ENCODE data around the gene TULP3. TPM values are rescaled to one million over a fixed set of nuclear protein-coding genes. Genes with fewer than 3 reads are reported as not detected.
A peak's percentile ranks its signal among the peaks of the same experiment; 100 is the strongest.

TULP3 gene
- total and polyA plus RNA-seq, 7 experiments from 2014 or later: 4.5 to 9.6 (median 6.7) TPM

DNA sequence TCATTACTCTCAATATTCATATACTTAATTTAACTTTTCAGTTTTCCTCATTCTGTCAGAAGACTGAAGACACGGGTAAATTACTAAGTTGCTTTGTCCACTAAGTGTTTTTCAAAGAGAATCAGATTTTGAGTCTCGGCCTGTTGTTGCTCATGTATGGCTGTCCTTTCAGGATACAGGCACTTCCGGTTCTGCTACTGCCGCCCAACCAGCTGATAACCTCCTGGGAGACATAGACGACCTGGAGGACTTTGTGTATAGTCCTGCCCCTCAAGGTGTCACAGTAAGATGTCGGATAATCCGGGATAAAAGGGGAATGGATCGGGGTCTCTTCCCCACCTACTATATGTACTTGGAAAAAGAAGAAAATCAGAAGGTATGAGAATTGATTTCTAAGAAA is 40.2 kb downstream of the TULP3 start:
- Histone ChIP-seq H3K27ac (ENCODE audit: low read depth, low read length) (no peak overlapping the region), H3K27me3 (ENCODE audit: control insufficient read depth in 2 of 2, insufficient read depth in 2 of 2, low read length in 2 of 2) (no peaks in the 10 kb centered on the region), H3K9me3 (ENCODE audit: control insufficient read depth in 2 of 3, low read length in 3 of 3) (no peaks in the 10 kb centered on the region), H3K4me3 (ENCODE audit: low read length) (no peak overlapping the region), H3K36me3 (ENCODE audit: control insufficient read depth in 2 of 3, insufficient read depth in 3 of 3, low read length in 3 of 3) (peaks cover 0 to 25% (median 0%) of the 10 kb centered on the region in 3 experiments), H3K4me1 (ENCODE audit: control insufficient read depth in 2 of 2, insufficient read depth in 2 of 2, low read length in 2 of 2) (no peaks in the 10 kb centered on the region)
- ATAC-seq: no peak
- no peak overlapping the region for H3K4me3 Mint-ChIP-seq
- H3K36me3 Mint-ChIP-seq: peaks cover 4 to 41% (median 26%) of the 10 kb centered on the region in 5 donors
- no peaks in the 10 kb centered on the region for H3K4me1 Mint-ChIP-seq
- H3K27me3 Mint-ChIP-seq: no peaks in the 10 kb centered on the region
- intact Hi-C loops (cut with micrococcal nuclease): no loop called here
- ChIA-PET CTCF (interaction anchor here (0.6 kb wide), 1 partner anchor 13 kb away, joined by 3 read pairs; no protein-coding TSS in a partner anchor), POLR2A (no interaction called here)
- no peak overlapping the region for H3K27ac Mint-ChIP-seq
- no peak for DNase-seq
- no peaks in the 10 kb centered on the region for H3K9me3 Mint-ChIP-seq

GRCh38 chr12:2933586-2933985 is 42.9 kb downstream of the TULP3 start:
- Histone ChIP-seq H3K36me3 (ENCODE audit: control insufficient read depth in 2 of 3, insufficient read depth in 3 of 3, low read length in 3 of 3) (peaks cover 0 to 34% (median 0%) of the 10 kb centered on the region in 3 experiments), H3K9me3 (ENCODE audit: control insufficient read depth in 2 of 3, low read length in 3 of 3) (no peaks in the 10 kb centered on the region), H3K4me3 (ENCODE audit: low read length) (no peak overlapping the region), H3K4me1 (ENCODE audit: control insufficient read depth in 2 of 2, insufficient read depth in 2 of 2, low read length in 2 of 2) (no peaks in the 10 kb centered on the region), H3K27me3 (ENCODE audit: control insufficient read depth in 2 of 2, insufficient read depth in 2 of 2, low read length in 2 of 2) (no peaks in the 10 kb centered on the region), H3K27ac (ENCODE audit: low read depth, low read length) (no peak overlapping the region)
- no peak for DNase-seq
- Mint-ChIP-seq H3K27me3 (no peaks in the 10 kb centered on the region), H3K27ac (no peak overlapping the region), H3K4me3 (no peak overlapping the region), H3K36me3 (peaks cover 4 to 35% (median 21%) of the 10 kb centered on the region in 5 donors), H3K9me3 (no peaks in the 10 kb centered on the region), H3K4me1 (no peaks in the 10 kb centered on the region)
- ChIA-PET CTCF (interaction anchor here (0.6 kb wide), 1 partner anchor 87 kb away, joined by 3 read pairs; no protein-coding TSS in a partner anchor), POLR2A (no interaction called here)
- intact Hi-C loops (cut with micrococcal nuclease): no loop called here
- ATAC-seq: no peak

- Mint-ChIP-seq H3K27me3 (no peaks in the 10 kb centered on the region), H3K4me1 (no peaks in the 10 kb centered on the region), H3K4me3 (no peak overlapping the region), H3K36me3 (peaks cover 4 to 37% (median 21%) of the 10 kb centered on the region in 5 donors), H3K9me3 (no peaks in the 10 kb centered on the region), H3K27ac (peak overlapping the region in 1 of 9 donors; percentile 67)
- CTCF ChIA-PET: interaction anchor here (0.6 kb wide), 1 partner anchor 1304 kb away, joined by 6 read pairs; no protein-coding TSS in a partner anchor
- H3K27me3 ChIP-seq (ENCODE audit: control insufficient read depth in 2 of 2, insufficient read depth in 2 of 2, low read length in 2 of 2): no peaks in the 10 kb centered on the region
- H3K4me1 ChIP-seq (ENCODE audit: control insufficient read depth in 2 of 2, insufficient read depth in 2 of 2, low read length in 2 of 2): no peaks in the 10 kb centered on the region
- H3K9me3 ChIP-seq (ENCODE audit: control insufficient read depth in 2 of 3, low read length in 3 of 3): no peaks in the 10 kb centered on the region
- peaks cover 0 to 34% (median 0%) of the 10 kb centered on the region in 3 experiments for H3K36me3 ChIP-seq (ENCODE audit: control insufficient read depth in 2 of 3, insufficient read depth in 3 of 3, low read length in 3 of 3)
- POLR2A ChIA-PET: no interaction called here
- DNase-seq (no peak), ATAC-seq (no peak)
- H3K27ac ChIP-seq (ENCODE audit: low read depth, low read length): no peak overlapping the region
- intact Hi-C loops (cut with micrococcal nuclease): no loop called here
- H3K4me3 ChIP-seq (ENCODE audit: low read length): no peak overlapping the region
These were observed 43.7 kb downstream of the TULP3 start for GRCh38 chr12:2934371-2934770.

DNA sequence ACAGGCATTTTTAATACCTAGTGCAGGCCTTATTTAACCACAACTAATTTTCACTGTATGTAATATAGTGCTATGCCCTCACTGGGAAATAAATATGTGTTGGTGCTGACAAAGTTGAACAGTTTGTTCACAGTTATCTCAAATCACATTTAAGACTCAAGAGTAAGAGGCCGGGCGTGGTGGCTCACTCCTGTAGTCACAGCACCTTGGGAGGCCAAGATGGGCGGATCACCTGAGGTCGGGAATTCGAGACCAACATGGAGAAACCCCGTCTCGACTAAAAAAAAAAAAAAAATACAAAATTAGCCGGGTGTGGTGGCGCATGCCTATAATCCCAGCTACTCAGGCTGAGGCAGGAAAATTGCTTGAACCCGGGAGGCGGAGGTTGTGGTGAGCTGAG is 45.6 kb downstream of the TULP3 start:
- intact Hi-C loops (cut with micrococcal nuclease): no loop called here

GRCh38 chr12:2937500-2937899 is 46.8 kb downstream of the TULP3 start:
- DNase-seq (no peak), ATAC-seq (no peak)
- no peaks in the 10 kb centered on the region for H3K4me1 ChIP-seq (ENCODE audit: control insufficient read depth in 2 of 2, insufficient read depth in 2 of 2, low read length in 2 of 2)
- H3K9me3 ChIP-seq (ENCODE audit: control insufficient read depth in 2 of 3, low read length in 3 of 3): no peaks in the 10 kb centered on the region
- POLR2A ChIA-PET: no interaction called here
- peaks cover 0 to 25% (median 0%) of the 10 kb centered on the region in 3 experiments for H3K36me3 ChIP-seq (ENCODE audit: control insufficient read depth in 2 of 3, insufficient read depth in 3 of 3, low read length in 3 of 3)
- Mint-ChIP-seq H3K9me3 (no peaks in the 10 kb centered on the region), H3K27me3 (no peaks in the 10 kb centered on the region), H3K4me3 (no peak overlapping the region), H3K4me1 (no peaks in the 10 kb centered on the region), H3K36me3 (peaks cover 4 to 23% (median 13%) of the 10 kb centered on the region in 5 donors), H3K27ac (no peak overlapping the region)
- no peak overlapping the region for H3K4me3 ChIP-seq (ENCODE audit: low read length)
- no peak overlapping the region for H3K27ac ChIP-seq (ENCODE audit: low read depth, low read length)
- intact Hi-C loops (cut with micrococcal nuclease): no loop called here
- CTCF ChIA-PET: no interaction called here
- no peaks in the 10 kb centered on the region for H3K27me3 ChIP-seq (ENCODE audit: control insufficient read depth in 2 of 2, insufficient read depth in 2 of 2, low read length in 2 of 2)

More for the DNA sequence above, 45.6 kb downstream of the TULP3 start:
- Histone ChIP-seq H3K4me1 (ENCODE audit: control insufficient read depth in 2 of 2, insufficient read depth in 2 of 2, low read length in 2 of 2) (no peaks in the 10 kb centered on the region), H3K27me3 (ENCODE audit: control insufficient read depth in 2 of 2, insufficient read depth in 2 of 2, low read length in 2 of 2) (no peaks in the 10 kb centered on the region), H3K36me3 (ENCODE audit: control insufficient read depth in 2 of 3, insufficient read depth in 3 of 3, low read length in 3 of 3) (peaks cover 0 to 31% (median 0%) of the 10 kb centered on the region in 3 experiments), H3K27ac (ENCODE audit: low read depth, low read length) (no peak overlapping the region), H3K9me3 (ENCODE audit: control insufficient read depth in 2 of 3, low read length in 3 of 3) (no peaks in the 10 kb centered on the region), H3K4me3 (ENCODE audit: low read length) (no peak overlapping the region)
- DNase-seq (no peak), ATAC-seq (no peak)
- Mint-ChIP-seq H3K36me3 (peaks cover 4 to 27% (median 14%) of the 10 kb centered on the region in 5 donors), H3K9me3 (no peaks in the 10 kb centered on the region), H3K27me3 (no peaks in the 10 kb centered on the region), H3K27ac (no peak overlapping the region), H3K4me3 (no peak overlapping the region), H3K4me1 (no peaks in the 10 kb centered on the region)
- POLR2A ChIA-PET: no interaction called here
- CTCF ChIA-PET: no interaction called here

DNA sequence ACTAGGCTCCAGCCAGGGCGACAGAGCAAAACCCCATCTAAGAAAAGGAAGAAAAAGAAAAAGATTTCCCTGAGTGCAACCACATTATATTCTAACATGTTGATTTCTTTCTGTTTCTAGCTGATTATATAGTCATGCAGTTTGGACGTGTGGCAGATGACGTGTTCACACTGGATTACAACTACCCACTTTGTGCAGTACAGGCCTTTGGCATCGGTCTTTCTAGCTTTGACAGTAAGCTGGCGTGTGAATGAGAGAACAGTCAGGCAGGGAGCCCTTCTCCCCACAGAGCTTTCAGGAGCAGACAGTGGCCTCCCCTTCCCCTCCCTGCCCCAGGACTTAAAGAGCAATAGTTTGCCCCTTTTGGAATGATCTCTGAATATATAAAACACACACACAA is 48.5 kb downstream of the TULP3 start:
- Mint-ChIP-seq H3K4me1 (no peaks in the 10 kb centered on the region), H3K9me3 (no peaks in the 10 kb centered on the region), H3K4me3 (no peak overlapping the region), H3K36me3 (peaks cover 4 to 20% (median 9%) of the 10 kb centered on the region in 5 donors), H3K27me3 (no peaks in the 10 kb centered on the region), H3K27ac (peak overlapping the region in 2 of 9 donors; percentile 55 to 70)
- CTCF ChIA-PET: no interaction called here
- Histone ChIP-seq H3K27ac (ENCODE audit: low read depth, low read length) (no peak overlapping the region), H3K9me3 (ENCODE audit: control insufficient read depth in 2 of 3, low read length in 3 of 3) (no peaks in the 10 kb centered on the region), H3K4me1 (ENCODE audit: control insufficient read depth in 2 of 2, insufficient read depth in 2 of 2, low read length in 2 of 2) (no peaks in the 10 kb centered on the region), H3K36me3 (ENCODE audit: control insufficient read depth in 2 of 3, insufficient read depth in 3 of 3, low read length in 3 of 3) (peaks cover 0 to 18% (median 0%) of the 10 kb centered on the region in 3 experiments), H3K27me3 (ENCODE audit: control insufficient read depth in 2 of 2, insufficient read depth in 2 of 2, low read length in 2 of 2) (no peaks in the 10 kb centered on the region), H3K4me3 (ENCODE audit: low read length) (no peak overlapping the region)
- intact Hi-C loops (cut with micrococcal nuclease): no loop called here
- no peak for ATAC-seq
- POLR2A ChIA-PET: no interaction called here
- no peak for DNase-seq

DNA sequence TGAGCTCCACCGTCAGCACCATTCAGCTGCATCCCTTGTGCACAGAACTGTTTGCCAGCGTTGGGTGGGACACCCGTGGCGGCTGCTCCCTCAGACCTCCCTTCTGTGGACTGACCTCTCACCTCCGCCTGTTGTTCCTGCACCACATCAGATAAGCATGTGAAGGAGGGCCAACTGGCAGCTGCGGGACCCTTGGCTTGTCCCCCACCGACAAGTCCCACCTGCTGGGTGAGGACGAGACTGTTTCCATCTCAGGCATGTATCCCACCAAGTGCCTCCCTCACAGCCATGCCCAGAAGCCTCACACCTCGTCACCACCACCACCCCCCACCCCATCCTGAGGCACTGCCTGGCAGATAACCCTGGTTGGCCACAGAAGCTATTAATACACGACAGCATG is 49.9 kb downstream of the TULP3 start:
- Histone ChIP-seq H3K27me3 (ENCODE audit: control insufficient read depth in 2 of 2, insufficient read depth in 2 of 2, low read length in 2 of 2) (no peaks in the 10 kb centered on the region), H3K27ac (ENCODE audit: low read depth, low read length) (no peak overlapping the region), H3K4me3 (ENCODE audit: low read length) (no peak overlapping the region), H3K36me3 (ENCODE audit: control insufficient read depth in 2 of 3, insufficient read depth in 3 of 3, low read length in 3 of 3) (peaks cover 0 to 14% (median 0%) of the 10 kb centered on the region in 3 experiments), H3K4me1 (ENCODE audit: control insufficient read depth in 2 of 2, insufficient read depth in 2 of 2, low read length in 2 of 2) (no peaks in the 10 kb centered on the region), H3K9me3 (ENCODE audit: control insufficient read depth in 2 of 3, low read length in 3 of 3) (no peaks in the 10 kb centered on the region)
- Mint-ChIP-seq H3K36me3 (peaks cover 0 to 11% (median 4%) of the 10 kb centered on the region in 5 donors), H3K27me3 (no peaks in the 10 kb centered on the region), H3K27ac (peak overlapping the region in 2 of 9 donors; percentile 59 to 67), H3K4me3 (no peak overlapping the region), H3K4me1 (peaks cover 0 to 5% (median 4%) of the 10 kb centered on the region in 7 donors), H3K9me3 (no peaks in the 10 kb centered on the region)
- DNase-seq (no peak), ATAC-seq (no peak)
- CTCF ChIA-PET: no interaction called here
- intact Hi-C loops (cut with micrococcal nuclease): loop anchor here (5.0 to 10.0 kb wide), 2 partner anchors 146 to 158 kb away; partner anchors contain the start of gene FKBP4 (in 1 of the 2)
- POLR2A ChIA-PET: no interaction called here
